SK-N-SH treated with all-trans-retinoic acid at 6 μM for 48 hours (cell line): ENCODE measurements around the gene RAB11FIP4.

ENCODE experiments used
- ARNTL ChIP-seq: fragments of 450-650 bp; formaldehyde crosslinking; IDR thresholded peaks from 2 replicates; pipeline ENCODE4 v1.5.0; 2020; ENCODE audit warnings: low read depth, mild to moderate bottlenecking, moderate library complexity, borderline replicate concordance
- BACH2 ChIP-seq: fragments of 250-450 bp; sonication (Bioruptor Pico); IDR thresholded peaks from 2 replicates; pipeline ENCODE4 v1.9.0; 2021; ENCODE audit warnings: mild to moderate bottlenecking, borderline replicate concordance
- GLIS3 ChIP-seq: fragments of 250-450 bp; sonication (Bioruptor Pico); IDR thresholded peaks from 2 replicates; pipeline ENCODE4 v1.5.0; 2020; ENCODE audit warnings: mild to moderate bottlenecking, moderate library complexity
- SNAI2 ChIP-seq: fragments of 250-450 bp; sonication (Bioruptor Pico); IDR thresholded peaks from 2 replicates; pipeline ENCODE4 v1.5.0; 2020; ENCODE audit warnings: mild to moderate bottlenecking, moderate library complexity
- TCF4 ChIP-seq: fragments of 250-450 bp; sonication (Bioruptor Pico); IDR thresholded peaks from 2 replicates; pipeline ENCODE4 v1.8.0; 2021; ENCODE audit warnings: mild to moderate bottlenecking, moderate library complexity, borderline replicate concordance
- TOX ChIP-seq: fragments of 250-450 bp; sonication (Bioruptor Pico); IDR thresholded peaks from 2 replicates; pipeline ENCODE4 v1.8.0; 2021; ENCODE audit warnings: mild to moderate bottlenecking, moderate library complexity, borderline replicate concordance
- ZC3H10 ChIP-seq: fragments of 250-450 bp; sonication (Bioruptor Pico); IDR thresholded peaks from 2 replicates; pipeline ENCODE4 v1.5.1; 2021; ENCODE audit warnings: mild to moderate bottlenecking, moderate library complexity
- ZNF8 ChIP-seq: fragments of 450-650 bp; formaldehyde crosslinking; IDR thresholded peaks from 2 replicates; pipeline ENCODE4 v1.5.0; 2020; ENCODE audit warnings: mild to moderate bottlenecking, moderate library complexity
- TF ChIP-seq, protein P1 (sequence below): fragments of 250-450 bp; sonication (Bioruptor Pico); IDR thresholded peaks from 2 replicates; pipeline ENCODE4 v1.8.0; 2020; ENCODE audit warnings: mild to moderate bottlenecking, moderate library complexity, borderline replicate concordance
- TF ChIP-seq, protein P2 (sequence below): fragments of 250-450 bp; sonication (Bioruptor Pico); IDR thresholded peaks from 2 replicates; pipeline ENCODE4 v1.5.1; 2021; ENCODE audit warnings: mild to moderate bottlenecking, moderate library complexity

DNA sequence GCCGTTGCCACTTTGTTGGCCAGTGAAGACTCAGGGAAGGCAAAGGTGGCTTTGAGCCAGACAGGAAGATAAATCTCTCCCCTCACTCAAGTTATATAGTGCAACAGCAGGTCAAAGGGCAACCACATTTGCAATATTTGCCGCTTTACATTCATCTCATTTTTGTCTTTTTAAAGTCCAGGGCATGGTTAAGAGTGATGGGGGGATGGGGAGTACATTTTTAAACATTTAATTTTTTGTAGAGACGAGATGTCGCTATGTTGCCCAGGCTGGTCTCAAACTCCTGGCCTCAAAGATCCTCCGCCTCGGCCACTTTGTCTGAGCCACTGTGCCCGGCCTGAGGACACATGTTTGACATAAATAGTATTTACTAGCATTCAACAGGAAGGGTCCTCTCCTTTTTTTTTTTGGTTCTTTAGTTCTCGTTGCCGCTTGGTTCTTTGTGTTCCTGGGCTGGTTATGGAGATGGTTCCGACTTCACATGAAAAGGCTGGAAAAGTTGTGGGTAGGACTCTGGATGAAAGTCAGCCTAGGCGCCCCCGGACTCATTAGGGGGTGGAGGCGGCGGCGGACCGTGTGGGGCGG lies 95.7 kb downstream of the RAB11FIP4 start:
- TF ChIP-seq, protein P1, sequence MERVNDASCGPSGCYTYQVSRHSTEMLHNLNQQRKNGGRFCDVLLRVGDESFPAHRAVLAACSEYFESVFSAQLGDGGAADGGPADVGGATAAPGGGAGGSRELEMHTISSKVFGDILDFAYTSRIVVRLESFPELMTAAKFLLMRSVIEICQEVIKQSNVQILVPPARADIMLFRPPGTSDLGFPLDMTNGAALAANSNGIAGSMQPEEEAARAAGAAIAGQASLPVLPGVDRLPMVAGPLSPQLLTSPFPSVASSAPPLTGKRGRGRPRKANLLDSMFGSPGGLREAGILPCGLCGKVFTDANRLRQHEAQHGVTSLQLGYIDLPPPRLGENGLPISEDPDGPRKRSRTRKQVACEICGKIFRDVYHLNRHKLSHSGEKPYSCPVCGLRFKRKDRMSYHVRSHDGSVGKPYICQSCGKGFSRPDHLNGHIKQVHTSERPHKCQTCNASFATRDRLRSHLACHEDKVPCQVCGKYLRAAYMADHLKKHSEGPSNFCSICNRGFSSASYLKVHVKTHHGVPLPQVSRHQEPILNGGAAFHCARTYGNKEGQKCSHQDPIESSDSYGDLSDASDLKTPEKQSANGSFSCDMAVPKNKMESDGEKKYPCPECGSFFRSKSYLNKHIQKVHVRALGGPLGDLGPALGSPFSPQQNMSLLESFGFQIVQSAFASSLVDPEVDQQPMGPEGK (CRISPR knock-in tag), result no peak
- TF ChIP-seq SNAI2 (no peak), GLIS3 (CRISPR knock-in tag) (no peak), TOX (CRISPR knock-in tag) (no peak), ZC3H10 (no peak), ARNTL (CRISPR knock-in tag) (no peak), ZNF8 (CRISPR knock-in tag) (no peak), TCF4 (CRISPR knock-in tag) (no peak), BACH2 (no peak)
- TF ChIP-seq, protein P2, sequence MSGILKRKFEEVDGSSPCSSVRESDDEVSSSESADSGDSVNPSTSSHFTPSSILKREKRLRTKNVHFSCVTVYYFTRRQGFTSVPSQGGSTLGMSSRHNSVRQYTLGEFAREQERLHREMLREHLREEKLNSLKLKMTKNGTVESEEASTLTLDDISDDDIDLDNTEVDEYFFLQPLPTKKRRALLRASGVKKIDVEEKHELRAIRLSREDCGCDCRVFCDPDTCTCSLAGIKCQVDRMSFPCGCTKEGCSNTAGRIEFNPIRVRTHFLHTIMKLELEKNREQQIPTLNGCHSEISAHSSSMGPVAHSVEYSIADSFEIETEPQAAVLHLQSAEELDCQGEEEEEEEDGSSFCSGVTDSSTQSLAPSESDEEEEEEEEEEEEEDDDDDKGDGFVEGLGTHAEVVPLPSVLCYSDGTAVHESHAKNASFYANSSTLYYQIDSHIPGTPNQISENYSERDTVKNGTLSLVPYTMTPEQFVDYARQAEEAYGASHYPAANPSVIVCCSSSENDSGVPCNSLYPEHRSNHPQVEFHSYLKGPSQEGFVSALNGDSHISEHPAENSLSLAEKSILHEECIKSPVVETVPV (CRISPR knock-in tag), result no peak
